ENCODE measurements around the gene FBXO24.

- TF ChIP-seq POLR2A (IDR thresholded peaks at IDR 0.05; ENCODE audit: low read depth, low read length), result no peak
- no peak for TF ChIP-seq CHD1 (IDR thresholded peaks at IDR 0.05; ENCODE audit: low read depth, low read length)
- TF ChIP-seq ELK1 (IDR thresholded peaks at IDR 0.05; ENCODE audit: borderline replicate concordance, low read depth, low read length), result no peak
- TF ChIP-seq SMC3 (IDR thresholded peaks at IDR 0.05; ENCODE audit: low read depth, low read length), result no peak
- no peak for TF ChIP-seq CTCF (conservative IDR thresholded peaks at IDR 0.05; ENCODE audit: low read depth, low read length)
Measured at GRCh38 chr7:100568176-100568895, 17.8 kb upstream of the FBXO24 start.

Measured in IMR-90 (cell line).